ENCODE measurements around the gene CIRBP.

GRCh38 chr19:1280636-1281568 lies 11.8 kb downstream of the CIRBP start:
- TF ChIP-seq CTCF (IDR thresholded peaks at IDR 0.05 in 4 of 5, conservative IDR thresholded peaks at IDR 0.05 in 1 of 5) (no peak), POLR2A (IDR thresholded peaks at IDR 0.05) (no peak)
